Peyer's patch (tissue), 4 donors: ENCODE results near the gene FAM240A. TPM values are rescaled to one million over a fixed set of nuclear protein-coding genes. Genes with fewer than 3 reads are reported as not detected.
"Not testable (repeated sequence)": the region's sequence is repeated elsewhere in the genome, so short reads cannot be mapped to it uniquely, and the experiment has no call there.

Experiments
- DNase-seq, 3 donors: peaks; one replicate each; pipeline ENCODE4 v3.0.0-alpha.2; 2017 to 2019
- H3K27ac ChIP-seq, 4 donors: fragments of 200-600 bp; sonication (generic); one replicate each; pipeline ENCODE4 v1.5.1; 2016 to 2019
- H3K27me3 ChIP-seq, 2 donors: fragments of 200-600 bp; sonication (generic); one replicate each; pipeline ENCODE4 v1.5.1; 2019
- H3K36me3 ChIP-seq, 3 donors: fragments of 200-600 bp; sonication (generic); one replicate each; pipeline ENCODE4 v1.5.1; 2016 to 2019
- H3K4me1 ChIP-seq, 4 donors: fragments of 200-600 bp; sonication (generic); one replicate each; pipeline ENCODE4 v1.5.1; 2016 to 2019
- H3K4me3 ChIP-seq, 4 donors: fragments of 200-600 bp; sonication (generic); 1 replicate in 3 of 4; 2 replicates in 1 of 4; pipeline ENCODE4 v1.5.1; 2016 to 2019; ENCODE audit warnings: mild to moderate bottlenecking in 1 of 4
- H3K9me3 ChIP-seq, 4 donors: fragments of 200-600 bp; sonication (generic); one replicate each; pipeline ENCODE4 v1.5.1; 2016 to 2019; ENCODE audit warnings: mild to moderate bottlenecking in 1 of 4
- POLR2A ChIP-seq, 2 donors: fragments of 450-650 bp; IDR thresholded peaks; one replicate each; pipeline ENCODE4 v1.5.1; 2017; ENCODE audit warnings: antibody characterized with exemption in 2 of 2, mild to moderate bottlenecking in 2 of 2, moderate library complexity in 2 of 2
- total RNA-seq, 4 donors: library from RNA; depleted of rRNA; stranded (reverse); fragments of >200 nt; gene quantifications; one replicate each; pipeline ENCODE4 v1.1.0, GENCODE V29; 2016
- TF ChIP-seq, protein P1 (sequence below), 6 experiments: fragments of 450-650 bp in 4 of 6; fragments of 200-600 bp in 2 of 6; sonication (generic) in 1 of 6; IDR thresholded peaks; one replicate each; pipeline ENCODE4 v1.5.1; 2017 to 2019; ENCODE audit warnings: antibody characterized with exemption in 6 of 6, mild to moderate bottlenecking in 3 of 6, moderate library complexity in 1 of 6

FAM240A gene
- total RNA-seq, 4 donors from 2014 or later, result not detected

DNA sequence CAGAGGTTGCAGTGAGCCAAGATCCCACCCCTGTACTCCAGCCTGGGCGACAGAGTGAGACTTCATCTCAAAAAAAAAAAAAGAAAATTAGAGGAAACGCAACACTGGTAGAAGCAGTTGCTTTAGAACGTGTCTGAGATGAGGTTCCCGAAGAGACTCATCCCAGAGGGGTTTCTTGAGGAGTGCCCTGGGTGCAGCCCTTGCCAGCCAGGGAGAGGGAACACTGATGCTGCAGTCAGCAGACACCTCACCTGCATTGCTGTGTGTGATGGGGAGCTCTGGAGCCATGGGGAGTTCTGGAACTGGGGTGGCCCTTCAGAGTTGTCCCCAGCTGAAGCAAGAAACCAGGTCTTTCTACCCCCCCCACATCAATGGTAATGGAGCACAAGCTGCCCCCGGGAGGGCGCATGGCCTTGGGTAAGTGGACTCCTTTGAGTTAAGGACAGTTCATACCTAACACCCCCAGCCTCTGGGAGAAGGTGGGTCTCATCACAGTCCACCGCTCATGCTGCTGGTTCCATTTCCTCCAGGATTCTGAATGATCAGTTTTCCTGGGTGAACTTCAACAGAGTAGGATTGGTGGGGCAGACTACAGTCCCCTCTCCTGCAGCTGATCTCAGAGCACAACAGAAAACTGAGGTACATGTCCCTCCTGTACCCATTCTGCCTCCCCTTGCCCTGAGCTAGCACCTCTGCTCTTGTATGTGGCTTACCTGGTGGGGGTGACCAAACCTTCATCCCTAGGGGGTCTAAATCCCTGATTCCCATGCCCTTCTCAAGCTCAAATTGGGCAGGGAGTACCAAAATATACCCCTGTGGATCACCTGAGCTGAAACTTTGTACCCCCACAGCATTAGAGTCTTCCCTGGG is 27.5 kb upstream of the FAM240A start:
- no peaks in the 10 kb centered on the region for H3K27me3 ChIP-seq
- no peaks in the 10 kb centered on the region for H3K9me3 ChIP-seq
- H3K27ac ChIP-seq, result no peak overlapping the region
- H3K4me3 ChIP-seq, result no peak overlapping the region
- no peak for DNase-seq
- TF ChIP-seq, protein P1, sequence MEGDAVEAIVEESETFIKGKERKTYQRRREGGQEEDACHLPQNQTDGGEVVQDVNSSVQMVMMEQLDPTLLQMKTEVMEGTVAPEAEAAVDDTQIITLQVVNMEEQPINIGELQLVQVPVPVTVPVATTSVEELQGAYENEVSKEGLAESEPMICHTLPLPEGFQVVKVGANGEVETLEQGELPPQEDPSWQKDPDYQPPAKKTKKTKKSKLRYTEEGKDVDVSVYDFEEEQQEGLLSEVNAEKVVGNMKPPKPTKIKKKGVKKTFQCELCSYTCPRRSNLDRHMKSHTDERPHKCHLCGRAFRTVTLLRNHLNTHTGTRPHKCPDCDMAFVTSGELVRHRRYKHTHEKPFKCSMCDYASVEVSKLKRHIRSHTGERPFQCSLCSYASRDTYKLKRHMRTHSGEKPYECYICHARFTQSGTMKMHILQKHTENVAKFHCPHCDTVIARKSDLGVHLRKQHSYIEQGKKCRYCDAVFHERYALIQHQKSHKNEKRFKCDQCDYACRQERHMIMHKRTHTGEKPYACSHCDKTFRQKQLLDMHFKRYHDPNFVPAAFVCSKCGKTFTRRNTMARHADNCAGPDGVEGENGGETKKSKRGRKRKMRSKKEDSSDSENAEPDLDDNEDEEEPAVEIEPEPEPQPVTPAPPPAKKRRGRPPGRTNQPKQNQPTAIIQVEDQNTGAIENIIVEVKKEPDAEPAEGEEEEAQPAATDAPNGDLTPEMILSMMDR (IDR thresholded peaks at IDR 0.05), result no peak
- no peak for TF ChIP-seq POLR2A (IDR thresholded peaks at IDR 0.05)
- H3K36me3 ChIP-seq, result no peaks in the 10 kb centered on the region
- H3K4me1 ChIP-seq, result no peaks in the 10 kb centered on the region

DNA sequence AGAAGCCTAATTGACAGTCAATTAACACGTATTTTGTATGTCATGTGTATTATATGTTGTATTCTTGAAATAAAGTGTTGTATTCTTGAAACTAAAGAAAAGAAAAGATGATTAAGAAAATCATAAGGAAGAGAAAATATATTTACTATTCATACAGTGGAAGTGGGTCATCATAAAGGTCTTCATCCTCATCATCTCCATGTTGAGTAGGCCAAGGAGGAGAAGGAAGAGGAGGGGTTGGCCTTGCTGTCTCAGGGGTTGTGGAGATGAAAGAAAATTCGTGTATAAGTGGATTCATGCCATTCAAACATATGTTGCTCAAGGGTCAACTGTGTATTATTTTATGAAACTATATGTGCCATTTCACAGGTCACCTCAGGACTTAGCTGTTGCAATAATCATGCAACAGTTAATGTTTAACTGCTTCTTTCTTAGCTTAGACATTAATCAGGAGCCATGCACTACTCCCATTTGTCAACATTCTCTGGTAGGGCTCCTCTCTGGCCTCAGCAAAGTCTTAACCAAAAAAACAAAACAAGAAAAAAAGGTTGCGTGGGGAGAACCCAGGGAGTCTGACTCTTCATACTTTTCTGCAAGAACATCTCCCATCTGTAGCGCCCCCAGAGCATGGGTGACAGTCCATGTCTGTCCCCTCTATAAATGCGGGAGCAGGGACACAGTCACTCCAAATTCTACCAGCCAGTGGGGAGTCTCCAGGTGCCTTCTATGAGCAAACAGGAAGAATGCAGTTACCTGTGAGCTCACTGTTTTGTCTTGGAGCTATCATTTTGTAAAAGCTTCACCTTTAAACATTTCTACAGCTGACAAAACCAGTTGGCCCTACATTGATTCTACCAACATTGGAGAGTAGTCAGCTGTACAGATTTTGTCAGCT is 26.3 kb upstream of the FAM240A start:
- H3K27ac ChIP-seq, result no peak overlapping the region
- no peak for DNase-seq
- H3K4me3 ChIP-seq, result no peak overlapping the region
- no peaks in the 10 kb centered on the region for H3K36me3 ChIP-seq
- H3K9me3 ChIP-seq, result no peaks in the 10 kb centered on the region
- no peak for TF ChIP-seq POLR2A (IDR thresholded peaks at IDR 0.05)
- TF ChIP-seq, protein P1 (IDR thresholded peaks at IDR 0.05), result no peak
- no peaks in the 10 kb centered on the region for H3K4me1 ChIP-seq
- H3K27me3 ChIP-seq, result no peaks in the 10 kb centered on the region

DNA sequence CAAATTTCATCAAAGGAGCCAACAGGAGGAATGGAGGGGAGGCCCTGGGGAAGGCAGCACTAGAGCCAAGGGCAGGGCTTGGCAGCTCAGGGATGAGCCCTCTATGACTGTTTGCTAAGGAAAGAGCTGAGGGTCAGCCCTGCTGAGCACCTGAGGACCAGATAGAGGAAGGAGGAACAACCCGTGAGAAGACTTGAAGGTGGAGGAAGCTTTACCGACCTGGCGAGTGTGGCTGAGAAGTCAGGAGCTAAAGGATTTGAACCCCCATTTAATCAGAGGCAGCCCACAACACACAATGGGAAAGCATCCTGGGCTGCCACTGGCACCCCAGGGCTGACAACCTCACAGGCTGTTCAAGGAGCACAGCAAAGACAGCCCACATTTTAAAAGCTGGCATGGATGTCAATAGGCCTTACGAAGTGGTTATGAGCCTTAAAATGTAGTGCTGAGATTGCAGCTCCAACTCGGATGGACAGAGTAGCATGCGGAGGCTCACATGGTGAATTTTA is 25.5 kb upstream of the FAM240A start:
- Histone ChIP-seq H3K27ac (no peak overlapping the region), H3K27me3 (no peaks in the 10 kb centered on the region), H3K9me3 (no peaks in the 10 kb centered on the region), H3K36me3 (no peaks in the 10 kb centered on the region), H3K4me3 (no peak overlapping the region), H3K4me1 (no peaks in the 10 kb centered on the region)
- TF ChIP-seq, protein P1 (IDR thresholded peaks at IDR 0.05), result no peak
- TF ChIP-seq POLR2A (IDR thresholded peaks at IDR 0.05), result no peak
- no peak for DNase-seq

DNA sequence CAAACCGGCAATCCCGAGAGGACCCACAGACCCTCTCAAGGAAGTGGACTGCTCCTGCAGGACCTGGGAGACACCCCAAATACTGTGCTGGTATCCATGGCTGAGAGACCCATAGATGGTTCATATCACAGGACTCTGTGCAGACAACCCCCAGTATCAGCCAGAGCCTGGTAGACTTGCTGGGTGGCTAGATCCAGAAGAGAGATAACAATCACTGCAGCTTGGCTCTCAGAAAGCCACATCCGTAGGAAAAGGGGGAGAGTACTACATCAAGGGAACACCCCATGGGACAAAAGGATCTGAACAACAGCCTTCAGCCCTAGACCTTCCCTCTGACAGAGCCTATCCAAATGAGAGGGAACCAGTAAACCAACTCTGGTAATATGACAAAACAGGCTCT is 25.1 kb upstream of the FAM240A start:
- DNase-seq, H3K9me3 ChIP-seq, H3K36me3 ChIP-seq: not testable (repeated sequence)

DNA sequence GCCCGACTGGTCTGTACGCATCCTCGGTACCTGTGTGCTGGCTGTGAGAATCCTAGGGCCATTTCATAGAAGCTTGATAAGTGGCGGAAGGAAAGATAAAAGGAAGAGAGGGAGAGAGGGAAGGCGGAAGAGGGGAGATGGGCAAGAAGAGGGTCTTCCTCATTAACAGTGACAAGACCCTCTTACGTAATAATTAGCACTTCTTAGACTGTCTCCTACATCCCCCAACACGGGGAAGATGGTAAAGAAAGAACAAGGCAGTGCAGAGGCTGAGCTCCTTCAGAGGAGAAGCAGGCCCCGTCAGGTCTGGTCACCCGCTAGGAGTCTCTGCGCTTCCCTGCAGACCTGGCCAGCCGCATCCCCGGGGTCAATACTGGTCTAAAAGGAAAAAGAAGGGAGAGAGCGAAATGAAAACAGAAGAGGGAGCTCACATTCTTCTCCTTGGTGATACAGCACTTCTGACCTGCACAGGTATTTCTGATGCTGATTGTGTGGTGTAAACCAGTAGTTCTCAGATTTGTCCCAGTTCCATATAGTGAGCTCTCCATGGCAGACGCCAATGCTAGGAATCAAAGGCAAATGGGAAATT is 19.0 kb upstream of the FAM240A start:
- no peaks in the 10 kb centered on the region for H3K4me1 ChIP-seq
- no peak overlapping the region for H3K4me3 ChIP-seq
- H3K9me3 ChIP-seq, result no peaks in the 10 kb centered on the region
- H3K36me3 ChIP-seq, result no peaks in the 10 kb centered on the region
- TF ChIP-seq, protein P1 (IDR thresholded peaks at IDR 0.05), result no peak
- TF ChIP-seq POLR2A (IDR thresholded peaks at IDR 0.05), result no peak
- no peak overlapping the region for H3K27ac ChIP-seq
- H3K27me3 ChIP-seq, result no peaks in the 10 kb centered on the region
- no peak for DNase-seq

More for the DNA sequence above, 25.1 kb upstream of the FAM240A start:
- not testable (repeated sequence) for H3K27me3 ChIP-seq, H3K4me3 ChIP-seq, H3K4me1 ChIP-seq, H3K27ac ChIP-seq
